ENCODE results near the gene SMU1. TPM values are rescaled to one million over a fixed set of nuclear protein-coding genes. Genes with fewer than 3 reads are reported as not detected.

The SMU1 gene
- total and polyA plus RNA-seq, 2 of the 13 experiments (the other 11 are each of a cell fraction or from before 2014, with no cell fraction given) = 12.9 to 36.6 TPM

DNA sequence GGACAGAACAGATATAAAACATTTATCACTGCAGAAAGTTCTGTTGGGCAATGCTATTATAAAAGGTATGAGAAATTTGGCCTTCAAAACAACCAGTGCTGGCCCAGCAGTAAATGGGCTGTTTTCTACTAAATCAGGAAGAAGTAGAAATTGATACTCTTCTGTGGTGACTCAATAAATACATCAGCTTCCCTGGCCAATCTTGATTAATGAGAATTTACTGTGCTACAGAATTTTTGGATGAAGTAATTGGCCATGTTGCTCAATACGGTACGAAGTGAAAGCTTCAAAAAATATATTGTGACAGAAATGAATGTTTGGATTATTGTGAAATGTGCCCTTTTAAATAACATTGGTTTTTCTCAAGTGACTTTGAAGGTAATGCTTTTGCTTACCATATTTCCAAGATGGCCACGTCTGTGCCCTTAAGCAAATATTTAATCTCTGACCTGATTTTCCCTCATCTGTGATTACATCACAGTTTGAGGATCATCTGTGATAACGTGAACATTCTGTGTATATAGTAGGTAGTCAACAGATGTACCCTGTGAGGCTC lies 47.2 kb downstream of the SMU1 start (continued):
- TF ChIP-seq ZNF83 (CRISPR knock-in tag; IDR thresholded peaks at IDR 0.05; ENCODE audit: borderline replicate concordance) (no peak), ZNF12 (CRISPR knock-in tag; IDR thresholded peaks at IDR 0.05) (no peak), ZSCAN29 (CRISPR knock-in tag; conservative IDR thresholded peaks at IDR 0.05) (no peak), ZNF546 (CRISPR knock-in tag; conservative IDR thresholded peaks at IDR 0.05) (no peak), SP1 (IDR thresholded peaks at IDR 0.05) (no peak), SP1 (CRISPR knock-in tag; IDR thresholded peaks at IDR 0.05) (no peak), HNRNPUL1 (IDR thresholded peaks at IDR 0.05; ENCODE audit: low read depth, low read length) (no peak), ZNF841 (CRISPR knock-in tag; IDR thresholded peaks at IDR 0.05; ENCODE audit: borderline replicate concordance) (no peak), NCOA5 (CRISPR knock-in tag; IDR thresholded peaks at IDR 0.05) (no peak), PAWR (CRISPR knock-in tag; IDR thresholded peaks at IDR 0.05; ENCODE audit: borderline replicate concordance) (no peak), RXRA (CRISPR knock-in tag; IDR thresholded peaks at IDR 0.05) (no peak), ZSCAN31 (CRISPR knock-in tag; IDR thresholded peaks at IDR 0.05; ENCODE audit: low read depth) (no peak), HDAC2 (CRISPR knock-in tag; IDR thresholded peaks at IDR 0.05) (peak; percentile 78), STAG1 (CRISPR knock-in tag; IDR thresholded peaks at IDR 0.05) (no peak)
- TF ChIP-seq, protein P1, sequence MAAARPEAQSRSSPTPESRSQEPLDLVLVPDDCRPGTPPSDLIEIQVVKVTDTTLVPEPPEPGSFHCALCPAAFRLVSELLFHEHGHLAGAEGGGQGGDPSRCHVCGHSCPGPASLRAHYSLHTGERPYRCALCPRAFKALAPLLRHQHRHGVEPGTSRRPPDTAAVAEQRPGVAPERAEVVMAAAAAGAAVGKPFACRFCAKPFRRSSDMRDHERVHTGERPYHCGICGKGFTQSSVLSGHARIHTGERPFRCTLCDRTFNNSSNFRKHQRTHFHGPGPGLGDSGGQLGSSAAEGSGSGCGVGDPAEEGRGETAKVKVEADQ (CRISPR knock-in tag; IDR thresholded peaks at IDR 0.05; ENCODE audit: borderline replicate concordance) = no peak
- TF ChIP-seq, protein P2, sequence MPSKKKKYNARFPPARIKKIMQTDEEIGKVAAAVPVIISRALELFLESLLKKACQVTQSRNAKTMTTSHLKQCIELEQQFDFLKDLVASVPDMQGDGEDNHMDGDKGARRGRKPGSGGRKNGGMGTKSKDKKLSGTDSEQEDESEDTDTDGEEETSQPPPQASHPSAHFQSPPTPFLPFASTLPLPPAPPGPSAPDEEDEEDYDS (CRISPR knock-in tag; IDR thresholded peaks at IDR 0.05) = no peak
- TF ChIP-seq, protein P3, sequence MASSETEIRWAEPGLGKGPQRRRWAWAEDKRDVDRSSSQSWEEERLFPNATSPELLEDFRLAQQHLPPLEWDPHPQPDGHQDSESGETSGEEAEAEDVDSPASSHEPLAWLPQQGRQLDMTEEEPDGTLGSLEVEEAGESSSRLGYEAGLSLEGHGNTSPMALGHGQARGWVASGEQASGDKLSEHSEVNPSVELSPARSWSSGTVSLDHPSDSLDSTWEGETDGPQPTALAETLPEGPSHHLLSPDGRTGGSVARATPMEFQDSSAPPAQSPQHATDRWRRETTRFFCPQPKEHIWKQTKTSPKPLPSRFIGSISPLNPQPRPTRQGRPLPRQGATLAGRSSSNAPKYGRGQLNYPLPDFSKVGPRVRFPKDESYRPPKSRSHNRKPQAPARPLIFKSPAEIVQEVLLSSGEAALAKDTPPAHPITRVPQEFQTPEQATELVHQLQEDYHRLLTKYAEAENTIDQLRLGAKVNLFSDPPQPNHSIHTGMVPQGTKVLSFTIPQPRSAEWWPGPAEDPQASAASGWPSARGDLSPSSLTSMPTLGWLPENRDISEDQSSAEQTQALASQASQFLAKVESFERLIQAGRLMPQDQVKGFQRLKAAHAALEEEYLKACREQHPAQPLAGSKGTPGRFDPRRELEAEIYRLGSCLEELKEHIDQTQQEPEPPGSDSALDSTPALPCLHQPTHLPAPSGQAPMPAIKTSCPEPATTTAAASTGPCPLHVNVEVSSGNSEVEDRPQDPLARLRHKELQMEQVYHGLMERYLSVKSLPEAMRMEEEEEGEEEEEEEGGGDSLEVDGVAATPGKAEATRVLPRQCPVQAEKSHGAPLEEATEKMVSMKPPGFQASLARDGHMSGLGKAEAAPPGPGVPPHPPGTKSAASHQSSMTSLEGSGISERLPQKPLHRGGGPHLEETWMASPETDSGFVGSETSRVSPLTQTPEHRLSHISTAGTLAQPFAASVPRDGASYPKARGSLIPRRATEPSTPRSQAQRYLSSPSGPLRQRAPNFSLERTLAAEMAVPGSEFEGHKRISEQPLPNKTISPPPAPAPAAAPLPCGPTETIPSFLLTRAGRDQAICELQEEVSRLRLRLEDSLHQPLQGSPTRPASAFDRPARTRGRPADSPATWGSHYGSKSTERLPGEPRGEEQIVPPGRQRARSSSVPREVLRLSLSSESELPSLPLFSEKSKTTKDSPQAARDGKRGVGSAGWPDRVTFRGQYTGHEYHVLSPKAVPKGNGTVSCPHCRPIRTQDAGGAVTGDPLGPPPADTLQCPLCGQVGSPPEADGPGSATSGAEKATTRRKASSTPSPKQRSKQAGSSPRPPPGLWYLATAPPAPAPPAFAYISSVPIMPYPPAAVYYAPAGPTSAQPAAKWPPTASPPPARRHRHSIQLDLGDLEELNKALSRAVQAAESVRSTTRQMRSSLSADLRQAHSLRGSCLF (CRISPR knock-in tag; IDR thresholded peaks at IDR 0.05; ENCODE audit: borderline replicate concordance) = no peak
- TF ChIP-seq, protein P4, sequence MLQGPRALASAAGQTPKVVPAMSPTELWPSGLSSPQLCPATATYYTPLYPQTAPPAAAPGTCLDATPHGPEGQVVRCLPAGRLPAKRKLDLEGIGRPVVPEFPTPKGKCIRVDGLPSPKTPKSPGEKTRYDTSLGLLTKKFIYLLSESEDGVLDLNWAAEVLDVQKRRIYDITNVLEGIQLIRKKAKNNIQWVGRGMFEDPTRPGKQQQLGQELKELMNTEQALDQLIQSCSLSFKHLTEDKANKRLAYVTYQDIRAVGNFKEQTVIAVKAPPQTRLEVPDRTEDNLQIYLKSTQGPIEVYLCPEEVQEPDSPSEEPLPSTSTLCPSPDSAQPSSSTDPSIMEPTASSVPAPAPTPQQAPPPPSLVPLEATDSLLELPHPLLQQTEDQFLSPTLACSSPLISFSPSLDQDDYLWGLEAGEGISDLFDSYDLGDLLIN (CRISPR knock-in tag; IDR thresholded peaks at IDR 0.05; ENCODE audit: borderline replicate concordance) = no peak
- TF ChIP-seq, protein P5, sequence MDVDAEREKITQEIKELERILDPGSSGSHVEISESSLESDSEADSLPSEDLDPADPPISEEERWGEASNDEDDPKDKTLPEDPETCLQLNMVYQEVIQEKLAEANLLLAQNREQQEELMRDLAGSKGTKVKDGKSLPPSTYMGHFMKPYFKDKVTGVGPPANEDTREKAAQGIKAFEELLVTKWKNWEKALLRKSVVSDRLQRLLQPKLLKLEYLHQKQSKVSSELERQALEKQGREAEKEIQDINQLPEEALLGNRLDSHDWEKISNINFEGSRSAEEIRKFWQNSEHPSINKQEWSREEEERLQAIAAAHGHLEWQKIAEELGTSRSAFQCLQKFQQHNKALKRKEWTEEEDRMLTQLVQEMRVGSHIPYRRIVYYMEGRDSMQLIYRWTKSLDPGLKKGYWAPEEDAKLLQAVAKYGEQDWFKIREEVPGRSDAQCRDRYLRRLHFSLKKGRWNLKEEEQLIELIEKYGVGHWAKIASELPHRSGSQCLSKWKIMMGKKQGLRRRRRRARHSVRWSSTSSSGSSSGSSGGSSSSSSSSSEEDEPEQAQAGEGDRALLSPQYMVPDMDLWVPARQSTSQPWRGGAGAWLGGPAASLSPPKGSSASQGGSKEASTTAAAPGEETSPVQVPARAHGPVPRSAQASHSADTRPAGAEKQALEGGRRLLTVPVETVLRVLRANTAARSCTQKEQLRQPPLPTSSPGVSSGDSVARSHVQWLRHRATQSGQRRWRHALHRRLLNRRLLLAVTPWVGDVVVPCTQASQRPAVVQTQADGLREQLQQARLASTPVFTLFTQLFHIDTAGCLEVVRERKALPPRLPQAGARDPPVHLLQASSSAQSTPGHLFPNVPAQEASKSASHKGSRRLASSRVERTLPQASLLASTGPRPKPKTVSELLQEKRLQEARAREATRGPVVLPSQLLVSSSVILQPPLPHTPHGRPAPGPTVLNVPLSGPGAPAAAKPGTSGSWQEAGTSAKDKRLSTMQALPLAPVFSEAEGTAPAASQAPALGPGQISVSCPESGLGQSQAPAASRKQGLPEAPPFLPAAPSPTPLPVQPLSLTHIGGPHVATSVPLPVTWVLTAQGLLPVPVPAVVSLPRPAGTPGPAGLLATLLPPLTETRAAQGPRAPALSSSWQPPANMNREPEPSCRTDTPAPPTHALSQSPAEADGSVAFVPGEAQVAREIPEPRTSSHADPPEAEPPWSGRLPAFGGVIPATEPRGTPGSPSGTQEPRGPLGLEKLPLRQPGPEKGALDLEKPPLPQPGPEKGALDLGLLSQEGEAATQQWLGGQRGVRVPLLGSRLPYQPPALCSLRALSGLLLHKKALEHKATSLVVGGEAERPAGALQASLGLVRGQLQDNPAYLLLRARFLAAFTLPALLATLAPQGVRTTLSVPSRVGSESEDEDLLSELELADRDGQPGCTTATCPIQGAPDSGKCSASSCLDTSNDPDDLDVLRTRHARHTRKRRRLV (CRISPR knock-in tag; IDR thresholded peaks at IDR 0.05) = no peak
